GM21619 (cell line): ENCODE results near the gene MCOLN1.
A peak's percentile ranks its signal among the peaks of the same experiment; 100 is the strongest.

ENCODE experiments used
- ATAC-seq: cut with Tn5 transposase; IDR thresholded peaks from one replicate; pipeline ENCODE4 v1.9.1; 2021; ENCODE audit not compliant: unreplicated experiment

MCOLN1 gene

GRCh38 chr19:7522072-7522922 is at the start of gene MCOLN1:
MCOLN1 (plus strand) TSS chr19:7522624; CDS start chr19:7522751, 127 bp downstream.
- ATAC-seq, result peak; percentile 70

- ATAC-seq, result no peak
Measured at GRCh38 chr19:7475665-7476064, 46.8 kb upstream of the MCOLN1 start.

- ATAC-seq, result no peak
Measured at GRCh38 chr19:7476241-7476640, 46.2 kb upstream of the MCOLN1 start.

- ATAC-seq, result no peak
Measured at GRCh38 chr19:7476777-7477494, 45.5 kb upstream of the MCOLN1 start.

- ATAC-seq, result no peak
Measured at GRCh38 chr19:7477758-7478157, 44.7 kb upstream of the MCOLN1 start.

GRCh38 chr19:7478173-7478842 is 44.1 kb upstream of the MCOLN1 start:
- ATAC-seq, result no peak

GRCh38 chr19:7478843-7479227 is 43.6 kb upstream of the MCOLN1 start:
- ATAC-seq, result no peak

- no peak for ATAC-seq
Measured at GRCh38 chr19:7480222-7480969, 42.0 kb upstream of the MCOLN1 start.

- no peak for ATAC-seq
Measured at GRCh38 chr19:7480970-7481255, 41.5 kb upstream of the MCOLN1 start.

- ATAC-seq, result no peak
Measured at GRCh38 chr19:7482584-7483439, 39.6 kb upstream of the MCOLN1 start.

GRCh38 chr19:7483720-7484201 is 38.7 kb upstream of the MCOLN1 start:
- ATAC-seq, result no peak

GRCh38 chr19:7486923-7487322 is 35.5 kb upstream of the MCOLN1 start:
- ATAC-seq, result no peak

- peak; percentile 61 for ATAC-seq
Measured at GRCh38 chr19:7488736-7489353, 33.6 kb upstream of the MCOLN1 start, which contains the start of gene PEX11G. PEX11G (minus strand) TSS chr19:7489035; CDS start chr19:7489010, 25 bp downstream.

GRCh38 chr19:7489609-7490044 is 32.8 kb upstream of the MCOLN1 start:
- no peak for ATAC-seq

GRCh38 chr19:7492142-7492541 is 30.3 kb upstream of the MCOLN1 start:
- no peak for ATAC-seq

GRCh38 chr19:7492558-7492957 is 29.9 kb upstream of the MCOLN1 start:
- no peak for ATAC-seq

GRCh38 chr19:7494416-7495098 is 27.9 kb upstream of the MCOLN1 start:
- ATAC-seq, result no peak

GRCh38 chr19:7497292-7497691 is 25.1 kb upstream of the MCOLN1 start:
- no peak for ATAC-seq
